ENCODE data around the gene RPS8. TPM values are rescaled to one million over a fixed set of nuclear protein-coding genes. Genes with fewer than 3 reads are reported as not detected.

Gene RPS8
- total RNA-seq, 1 experiment from 2014 or later = 1,104 TPM

DNA sequence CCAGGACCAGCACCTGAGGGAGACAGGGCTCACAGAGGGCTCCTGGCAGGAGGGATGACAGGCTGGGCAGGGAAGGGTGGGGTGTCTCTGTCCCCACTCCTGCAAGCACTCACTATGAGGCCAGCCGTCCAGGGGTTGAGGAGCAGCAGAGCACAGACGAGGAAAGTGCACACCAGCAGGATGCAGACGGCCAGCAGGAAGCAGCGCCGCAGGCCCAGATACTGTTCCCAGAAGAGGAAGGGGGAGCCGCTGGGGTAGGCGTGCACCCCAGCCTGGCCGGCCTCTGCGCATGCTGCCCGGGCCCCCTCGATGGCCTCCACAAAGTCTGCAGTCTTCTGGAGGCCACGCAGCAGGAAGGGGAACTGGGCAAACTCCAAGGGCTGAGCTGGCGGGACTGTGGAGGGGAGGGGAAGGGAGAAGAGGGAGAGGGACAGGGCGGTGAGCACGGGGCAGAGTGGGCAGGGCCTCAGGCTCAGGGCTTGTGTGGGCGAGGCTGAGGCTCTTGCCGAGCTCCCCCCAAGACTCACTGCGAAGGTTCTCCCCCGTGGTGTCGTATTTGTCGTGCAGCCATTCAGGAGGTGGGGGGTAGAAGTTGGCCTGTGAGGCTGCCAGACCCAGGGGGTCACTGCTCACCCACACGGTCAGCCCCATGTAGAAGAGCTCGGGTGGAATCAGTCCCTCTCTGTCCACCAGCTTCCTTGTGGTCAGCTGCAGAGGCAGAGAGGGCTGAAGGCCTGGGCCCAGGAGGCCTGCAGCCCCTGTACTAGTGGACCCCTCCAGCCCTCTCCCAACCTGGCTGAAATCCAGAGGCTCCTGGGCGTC, 51.2 kb downstream of the RPS8 start:
- no peak overlapping the region for H3K27ac Mint-ChIP-seq (ENCODE audit: unreplicated experiment)
- H3K9me3 Mint-ChIP-seq (ENCODE audit: low read depth, unreplicated experiment) = no peaks in the 10 kb centered on the region
- no peaks in the 10 kb centered on the region for H3K4me1 Mint-ChIP-seq (ENCODE audit: low read depth, unreplicated experiment)
- no peak for DNase-seq
- intact Hi-C loops (cut with micrococcal nuclease; ENCODE audit: unreplicated experiment) = no loop called here
- CTCF ChIA-PET = interaction anchor here (0.7 kb wide), 1 partner anchor 22 kb away, joined by 4 read pairs; no protein-coding TSS in a partner anchor
- no peak overlapping the region for H3K4me3 Mint-ChIP-seq (ENCODE audit: low read depth, unreplicated experiment)
- BruUV-seq (replicated peaks) = no TSS peak
- TF ChIP-seq CTCF (IDR thresholded peaks at IDR 0.05; ENCODE audit: unreplicated experiment) = no peak
- no peaks in the 10 kb centered on the region for H3K27me3 Mint-ChIP-seq (ENCODE audit: unreplicated experiment)
- H3K36me3 Mint-ChIP-seq (ENCODE audit: insufficient read depth, unreplicated experiment) = no peaks in the 10 kb centered on the region

DNA sequence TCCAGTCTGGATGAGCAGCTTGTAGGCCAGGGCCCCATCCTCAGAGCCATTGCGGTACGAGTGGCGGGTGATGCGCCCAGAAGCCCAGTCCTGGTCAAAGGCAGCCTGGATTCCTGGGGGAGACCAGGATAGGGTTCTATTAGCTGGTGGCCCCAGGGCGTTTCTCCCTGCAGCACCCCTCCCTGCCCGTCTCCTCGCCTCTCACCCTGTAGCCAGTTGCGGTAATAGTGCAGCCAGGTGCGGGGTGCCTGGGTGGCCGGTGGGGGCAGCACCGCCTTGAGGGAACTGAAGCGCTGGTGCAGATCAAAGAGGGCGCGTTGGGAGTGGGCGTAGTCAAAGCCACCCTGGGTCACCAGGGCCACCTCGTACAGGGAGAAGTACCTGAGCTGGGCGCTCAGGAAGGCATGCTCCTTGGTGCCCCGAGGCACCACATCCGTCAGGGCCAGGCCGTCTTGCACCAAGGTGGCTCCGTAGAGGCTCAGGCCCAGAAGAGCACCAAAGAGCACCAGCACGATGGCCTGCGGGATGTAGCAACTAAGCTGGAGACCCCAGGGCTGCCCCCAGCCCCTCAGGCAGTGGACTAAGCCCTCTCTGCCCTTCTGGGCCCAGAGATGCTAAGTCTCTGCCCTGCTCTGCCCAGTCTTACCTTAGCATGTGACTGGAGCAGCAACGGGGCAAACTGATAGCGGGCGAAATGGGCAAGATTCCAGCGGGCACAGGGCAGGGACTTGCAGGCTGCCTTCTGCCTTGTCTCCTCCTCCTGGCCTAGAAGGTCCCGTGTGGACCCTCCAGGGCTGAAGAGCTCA, 52.1 kb downstream of the RPS8 start:
- no peaks in the 10 kb centered on the region for H3K27me3 Mint-ChIP-seq (ENCODE audit: unreplicated experiment)
- BruUV-seq (replicated peaks) = no TSS peak
- intact Hi-C loops (cut with micrococcal nuclease; ENCODE audit: unreplicated experiment) = no loop called here
- no peak for DNase-seq
- H3K4me3 Mint-ChIP-seq (ENCODE audit: low read depth, unreplicated experiment) = no peak overlapping the region
- no peak overlapping the region for H3K27ac Mint-ChIP-seq (ENCODE audit: unreplicated experiment)
- no peaks in the 10 kb centered on the region for H3K4me1 Mint-ChIP-seq (ENCODE audit: low read depth, unreplicated experiment)
- TF ChIP-seq CTCF (IDR thresholded peaks at IDR 0.05; ENCODE audit: unreplicated experiment) = no peak
- H3K9me3 Mint-ChIP-seq (ENCODE audit: low read depth, unreplicated experiment) = no peaks in the 10 kb centered on the region
- H3K36me3 Mint-ChIP-seq (ENCODE audit: insufficient read depth, unreplicated experiment) = no peaks in the 10 kb centered on the region
- CTCF ChIA-PET = no interaction called here

- CTCF ChIA-PET = no interaction called here
- intact Hi-C loops (cut with micrococcal nuclease; ENCODE audit: unreplicated experiment) = no loop called here
These were observed 52.8 kb downstream of the RPS8 start for GRCh38 chr1:44828003-44828651.

More at GRCh38 chr1:44828003-44828651, 52.8 kb downstream of the RPS8 start:
- BruUV-seq (replicated peaks) = no TSS peak
- no peaks in the 10 kb centered on the region for H3K36me3 Mint-ChIP-seq (ENCODE audit: insufficient read depth, unreplicated experiment)
- H3K9me3 Mint-ChIP-seq (ENCODE audit: low read depth, unreplicated experiment) = no peaks in the 10 kb centered on the region
- no peaks in the 10 kb centered on the region for H3K27me3 Mint-ChIP-seq (ENCODE audit: unreplicated experiment)
- DNase-seq = no peak
- TF ChIP-seq CTCF (IDR thresholded peaks at IDR 0.05; ENCODE audit: unreplicated experiment) = no peak
- no peaks in the 10 kb centered on the region for H3K4me1 Mint-ChIP-seq (ENCODE audit: low read depth, unreplicated experiment)
- H3K27ac Mint-ChIP-seq (ENCODE audit: unreplicated experiment) = no peak overlapping the region
- no peak overlapping the region for H3K4me3 Mint-ChIP-seq (ENCODE audit: low read depth, unreplicated experiment)

Other genes with a start within 250 kb of the RPS8 start
- gene TMEM53, start 101.1 kb upstream of the RPS8 start, total RNA-seq (2022) = 10.9 and 13.3 TPM in 2 replicates
- gene ARMH1, start 100.8 kb upstream of the RPS8 start, total RNA-seq (2022) = 4.7 and 5.8 TPM in 2 replicates
- gene RNU5D-1, start 44.4 kb upstream of the RPS8 start, total RNA-seq (2022) = not detected in 2 replicates
- gene KIF2C, start 35.7 kb upstream of the RPS8 start, total RNA-seq (2022) = 54.9 and 67.6 TPM in 2 replicates
- gene BEST4, start 12.6 kb downstream of the RPS8 start, total RNA-seq (2022) = 0.40 TPM in 1 of 2 replicates, not detected in the other
- gene PLK3, start 24.8 kb downstream of the RPS8 start, total RNA-seq (2022) = 15.6 and 17.8 TPM in 2 replicates
- gene DYNLT4, start 31.8 kb downstream of the RPS8 start, total RNA-seq (2022) = 0.66 and 0.69 TPM in 2 replicates
- 5.2 and 5.9 TPM in 2 replicates for gene BTBD19, start 33.0 kb downstream of the RPS8 start, total RNA-seq (2022)
- gene PTCH2, start 67.7 kb downstream of the RPS8 start, total RNA-seq (2022) = 0.76 and 0.78 TPM in 2 replicates
- 23.5 and 24.1 TPM in 2 replicates for gene EIF2B3, start 211.1 kb downstream of the RPS8 start, total RNA-seq (2022)
- 12.6 and 14.6 TPM in 2 replicates for gene HECTD3, start 235.8 kb downstream of the RPS8 start, total RNA-seq (2022)
- 40.4 and 50.3 TPM in 2 replicates for gene UROD, start 236.7 kb downstream of the RPS8 start, total RNA-seq (2022)